ENCODE results near the gene SHC1.
A peak's percentile ranks its signal among the peaks of the same experiment; 100 is the strongest.

SHC1 gene

GRCh38 chr1:154970631-154971340, at the start of gene SHC1:
SHC1 (minus strand) TSS chr1:154970747; CDS start chr1:154970526, 221 bp downstream.
- DNase-seq (ENCODE audit: low read depth, low spot score), result no peak

- DNase-seq (ENCODE audit: low read depth, low spot score), result no peak
Observed at GRCh38 chr1:155019377-155020245, 49.1 kb upstream of the SHC1 start.

GRCh38 chr1:155018617-155019348, 48.2 kb upstream of the SHC1 start:
- no peak for DNase-seq (ENCODE audit: low read depth, low spot score)

- DNase-seq (ENCODE audit: low read depth, low spot score), result no peak
Observed at GRCh38 chr1:155017946-155018316, 47.4 kb upstream of the SHC1 start.

DNA sequence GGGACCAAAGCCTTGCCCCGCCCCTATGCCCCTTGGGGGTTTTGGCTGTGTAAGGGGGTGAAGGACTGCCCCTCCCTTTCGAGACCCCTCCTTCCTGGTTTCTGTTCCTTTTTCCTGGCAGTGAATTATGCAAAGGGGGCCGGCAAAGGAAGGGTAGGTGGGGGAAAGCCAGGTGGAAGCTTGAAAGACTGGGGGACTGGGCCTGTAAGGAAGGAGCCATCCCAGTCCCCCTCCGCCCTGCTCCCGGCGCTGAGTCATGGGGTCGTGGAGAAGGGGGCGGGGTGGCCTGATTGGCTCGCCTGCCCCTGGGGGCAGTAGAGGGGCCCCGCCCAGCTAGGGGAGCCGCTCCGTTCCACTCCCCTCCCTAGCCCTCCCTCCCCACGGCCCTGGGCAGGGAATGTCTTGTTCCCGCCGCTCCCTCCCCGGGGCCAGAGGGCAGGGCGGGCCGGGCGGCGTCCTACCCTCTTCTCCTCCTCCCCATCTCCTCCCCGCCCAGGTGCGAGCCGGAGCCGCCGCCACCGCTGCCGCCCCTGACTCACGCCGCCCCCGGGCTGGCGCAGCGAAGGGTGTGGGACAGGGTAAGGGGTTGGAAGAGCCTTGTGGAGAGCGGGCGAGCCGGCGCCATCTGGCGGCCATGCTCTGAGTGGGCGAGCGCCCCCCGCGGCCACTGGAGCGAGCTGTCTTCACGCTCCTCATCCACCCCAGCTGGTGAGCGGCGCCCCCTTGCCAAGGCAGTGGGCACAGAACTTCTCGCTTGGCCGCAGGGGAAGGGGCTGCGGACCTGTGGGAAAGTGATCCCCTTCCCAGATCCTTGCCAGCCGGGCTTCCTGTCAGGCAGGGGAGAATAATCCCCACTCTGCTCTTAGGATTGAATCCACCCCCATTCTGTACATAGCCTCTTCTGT, 46.7 kb upstream of the SHC1 start:
- DNase-seq (ENCODE audit: low read depth, low spot score), result peak; percentile 80

DNA sequence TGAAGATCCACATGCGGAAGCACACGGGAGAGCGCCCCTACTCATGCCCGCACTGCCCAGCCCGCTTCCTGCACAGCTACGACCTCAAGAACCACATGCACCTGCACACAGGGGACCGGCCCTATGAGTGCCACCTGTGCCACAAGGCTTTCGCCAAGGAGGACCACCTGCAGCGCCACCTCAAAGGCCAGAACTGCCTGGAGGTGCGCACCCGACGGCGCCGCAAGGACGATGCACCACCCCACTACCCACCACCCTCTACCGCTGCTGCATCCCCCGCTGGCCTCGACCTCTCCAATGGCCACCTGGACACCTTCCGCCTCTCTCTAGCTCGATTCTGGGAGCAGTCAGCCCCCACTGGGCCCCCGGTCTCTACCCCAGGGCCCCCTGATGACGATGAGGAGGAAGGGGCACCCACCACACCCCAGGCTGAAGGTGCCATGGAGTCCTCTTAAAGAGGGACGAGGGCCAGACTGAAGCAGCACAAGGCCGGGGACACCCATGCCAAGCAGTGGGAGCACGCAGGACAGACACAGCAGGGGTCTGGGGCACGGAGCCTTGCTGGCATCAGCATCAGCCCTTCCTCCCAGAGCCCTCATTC, 45.8 kb upstream of the SHC1 start:
- DNase-seq (ENCODE audit: low read depth, low spot score), result no peak

GRCh38 chr1:155015527-155016230, 45.1 kb upstream of the SHC1 start:
- DNase-seq (ENCODE audit: low read depth, low spot score), result no peak

DNA sequence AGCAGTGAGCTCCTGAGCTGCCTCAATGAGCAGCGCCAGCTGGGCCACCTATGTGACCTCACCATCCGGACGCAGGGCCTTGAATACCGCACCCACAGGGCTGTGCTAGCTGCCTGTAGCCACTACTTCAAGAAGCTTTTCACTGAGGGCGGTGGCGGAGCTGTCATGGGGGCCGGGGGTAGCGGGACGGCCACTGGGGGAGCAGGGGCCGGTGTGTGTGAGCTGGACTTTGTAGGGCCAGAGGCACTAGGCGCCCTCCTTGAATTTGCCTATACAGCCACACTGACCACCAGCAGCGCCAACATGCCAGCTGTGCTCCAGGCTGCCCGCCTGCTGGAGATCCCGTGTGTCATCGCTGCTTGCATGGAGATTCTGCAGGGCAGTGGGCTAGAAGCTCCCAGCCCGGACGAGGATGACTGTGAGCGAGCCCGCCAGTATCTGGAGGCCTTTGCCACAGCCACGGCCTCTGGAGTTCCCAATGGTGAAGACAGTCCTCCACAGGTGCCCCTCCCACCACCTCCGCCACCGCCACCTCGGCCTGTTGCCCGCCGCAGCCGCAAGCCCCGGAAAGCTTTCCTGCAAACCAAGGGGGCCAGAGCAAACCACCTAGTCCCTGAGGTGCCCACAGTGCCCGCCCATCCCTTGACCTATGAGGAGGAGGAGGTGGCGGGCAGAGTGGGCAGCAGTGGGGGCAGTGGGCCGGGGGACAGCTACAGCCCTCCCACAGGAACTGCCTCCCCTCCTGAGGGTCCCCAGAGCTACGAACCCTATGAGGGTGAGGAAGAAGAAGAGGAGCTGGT, 44.4 kb upstream of the SHC1 start:
- DNase-seq (ENCODE audit: low read depth, low spot score), result no peak

DNA sequence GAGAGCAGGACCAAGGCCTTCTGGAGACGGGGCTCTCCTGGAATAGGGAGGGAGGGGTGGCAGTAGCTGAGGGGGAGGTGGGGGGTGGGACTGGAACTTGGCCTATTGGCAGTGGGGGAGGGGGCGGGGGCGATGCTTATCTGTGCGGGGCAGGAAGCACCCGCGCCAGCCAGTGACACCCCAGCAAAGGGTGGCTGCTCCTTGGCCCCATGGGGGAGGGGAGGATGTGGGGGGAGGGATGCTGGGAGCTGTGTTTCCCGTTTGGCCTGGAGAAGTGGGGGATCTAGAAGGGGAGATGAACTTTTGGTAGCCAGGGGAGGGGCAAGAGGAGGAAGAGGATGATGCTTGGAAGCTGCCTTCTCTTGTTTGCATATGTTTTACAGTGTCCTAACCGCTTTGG, 43.1 kb upstream of the SHC1 start:
- no peak for DNase-seq (ENCODE audit: low read depth, low spot score)

DNA sequence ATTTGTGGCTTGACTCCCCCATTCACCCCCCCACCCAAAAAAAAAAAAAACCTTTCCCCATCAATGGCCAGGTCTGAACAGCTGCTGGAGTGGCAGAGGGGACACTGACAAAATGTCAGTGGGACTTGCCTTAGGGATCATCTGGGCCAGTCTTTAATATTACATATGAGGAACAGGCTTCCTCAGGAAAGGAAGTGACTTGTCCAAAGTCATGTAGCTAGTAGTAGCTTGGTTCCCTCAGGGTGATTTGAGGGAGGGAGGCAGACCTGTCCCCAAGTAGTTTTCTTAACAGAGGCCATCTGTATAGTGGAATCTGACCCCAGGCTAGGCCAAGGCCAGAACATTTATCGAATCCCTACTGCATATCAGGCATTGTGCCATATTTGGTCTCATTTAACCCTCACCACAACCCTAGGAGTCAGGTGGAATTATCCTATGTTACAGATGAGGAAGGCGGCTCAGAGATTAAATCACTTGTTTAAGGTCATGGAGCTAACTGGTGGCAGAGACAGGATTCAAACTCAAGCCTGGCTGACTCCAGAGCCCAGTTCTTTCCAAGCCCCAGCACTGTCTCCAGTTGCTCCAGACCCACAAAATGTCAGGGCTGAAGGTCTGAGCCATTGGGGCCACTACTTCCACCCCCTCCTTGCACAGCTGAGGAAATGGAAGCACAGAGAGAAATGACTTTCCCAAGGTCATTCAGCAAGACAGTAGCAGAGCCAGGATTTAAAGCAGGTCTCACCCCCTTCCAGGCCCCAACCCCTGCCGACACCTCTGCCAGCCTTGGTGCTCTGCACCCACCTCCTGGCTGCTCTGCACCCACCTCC, 42.4 kb upstream of the SHC1 start:
- no peak for DNase-seq (ENCODE audit: low read depth, low spot score)

DNA sequence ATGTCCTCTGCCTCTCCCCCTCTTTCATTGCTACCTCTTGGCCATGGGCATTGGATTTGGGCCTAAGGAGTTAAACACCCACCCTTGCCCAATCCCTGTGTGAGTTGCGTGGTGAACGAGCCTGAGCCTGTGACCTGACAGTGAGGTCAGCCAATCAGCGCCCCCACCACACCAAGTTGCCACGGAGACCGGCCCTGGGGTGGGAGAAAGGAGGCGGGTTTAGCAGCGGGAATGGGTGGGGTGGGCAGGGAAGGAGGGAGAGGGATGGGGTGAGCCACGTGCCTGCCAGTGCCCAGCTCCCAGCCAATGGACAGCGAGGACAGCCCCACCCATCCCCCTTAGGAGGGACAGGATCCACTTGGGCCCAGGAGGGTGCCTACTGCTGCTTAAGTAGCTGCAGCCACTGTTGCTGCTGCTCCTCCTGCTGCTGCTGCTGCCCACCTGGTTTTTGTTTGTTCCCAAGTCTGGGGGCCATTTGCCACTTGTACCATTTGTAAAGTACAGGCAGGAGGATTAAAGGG, 41.5 kb upstream of the SHC1 start:
- no peak for DNase-seq (ENCODE audit: low read depth, low spot score)

- DNase-seq (ENCODE audit: low read depth, low spot score), result no peak
Observed at GRCh38 chr1:155011437-155012025, 41.0 kb upstream of the SHC1 start.

DNA sequence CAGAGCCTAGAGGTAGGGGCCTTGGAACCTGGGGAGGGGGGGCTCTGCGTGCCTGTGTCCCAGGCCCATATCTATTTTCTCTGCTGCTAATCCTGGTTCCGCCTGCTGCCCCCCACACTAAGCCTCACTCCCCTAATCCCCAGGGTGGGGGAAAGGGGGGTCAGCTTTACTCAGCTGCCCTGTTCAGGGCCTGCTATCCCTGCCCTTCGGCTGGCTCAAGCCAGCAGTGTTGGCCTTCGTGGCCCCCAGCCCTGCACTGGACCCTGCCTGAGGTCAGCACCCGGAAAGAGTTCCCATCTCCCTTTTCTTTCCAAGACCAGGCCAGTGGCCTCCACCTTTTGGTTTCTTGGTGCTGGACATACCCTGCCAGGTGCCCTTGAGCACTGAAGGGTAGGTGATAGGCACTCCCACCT, 40.5 kb upstream of the SHC1 start:
- no peak for DNase-seq (ENCODE audit: low read depth, low spot score)

DNA sequence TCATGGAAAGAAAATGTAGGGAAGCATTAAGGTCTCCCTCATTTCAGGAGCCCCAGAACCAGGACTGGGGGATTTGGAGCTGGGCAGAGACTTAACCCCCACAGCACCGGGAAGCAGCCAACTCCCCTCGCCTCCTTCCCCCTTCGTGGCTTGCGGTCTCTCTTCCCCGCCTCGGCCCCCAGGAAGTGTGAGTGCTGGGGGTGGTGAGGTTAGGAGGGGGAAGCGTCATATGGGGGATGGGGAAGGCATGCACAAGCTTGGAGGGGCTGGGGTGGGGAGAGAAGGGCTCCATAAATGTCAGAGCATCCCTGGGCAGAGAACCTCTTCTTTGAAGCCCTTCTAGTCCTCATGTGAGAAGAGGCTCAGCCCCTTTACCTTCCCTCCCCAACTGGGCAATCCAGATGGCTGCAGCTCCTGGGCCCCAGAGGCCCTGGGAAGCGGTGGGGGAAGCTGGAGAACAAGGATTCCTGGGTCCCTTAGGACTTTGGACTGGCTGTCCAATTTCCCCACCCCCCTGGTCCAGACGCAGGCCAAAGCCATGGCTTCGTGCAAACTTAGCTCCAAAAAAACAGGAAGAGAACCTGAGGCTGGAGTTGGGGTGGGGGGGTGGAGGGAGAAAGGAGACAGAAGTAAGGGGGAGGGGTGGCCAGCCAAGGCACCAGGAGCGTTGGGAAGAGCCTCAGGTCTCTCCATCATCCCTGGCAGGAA, 39.8 kb upstream of the SHC1 start:
- no peak for DNase-seq (ENCODE audit: low read depth, low spot score)

- DNase-seq (ENCODE audit: low read depth, low spot score), result no peak
Observed at GRCh38 chr1:155009742-155010141, 39.2 kb upstream of the SHC1 start.

GRCh38 chr1:155009221-155009711, 38.7 kb upstream of the SHC1 start:
- DNase-seq (ENCODE audit: low read depth, low spot score), result no peak

Measured in activated CD4-positive, CD25-positive, alpha-beta regulatory T cell treated with anti-CD3 and anti-CD28 coated beads, Interleukin-2, amount 50 U/mL, for 16 hours (primary cell).